SW 1271 (cell line): ENCODE results near the gene PEX11B.

Experiments used
- DNase-seq, 2 experiments: peaks; one replicate each; lab custom pipeline; 2025; lab: John Stamatoyannopoulos, UW

Gene PEX11B, protein sequence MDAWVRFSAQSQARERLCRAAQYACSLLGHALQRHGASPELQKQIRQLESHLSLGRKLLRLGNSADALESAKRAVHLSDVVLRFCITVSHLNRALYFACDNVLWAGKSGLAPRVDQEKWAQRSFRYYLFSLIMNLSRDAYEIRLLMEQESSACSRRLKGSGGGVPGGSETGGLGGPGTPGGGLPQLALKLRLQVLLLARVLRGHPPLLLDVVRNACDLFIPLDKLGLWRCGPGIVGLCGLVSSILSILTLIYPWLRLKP

DNA sequence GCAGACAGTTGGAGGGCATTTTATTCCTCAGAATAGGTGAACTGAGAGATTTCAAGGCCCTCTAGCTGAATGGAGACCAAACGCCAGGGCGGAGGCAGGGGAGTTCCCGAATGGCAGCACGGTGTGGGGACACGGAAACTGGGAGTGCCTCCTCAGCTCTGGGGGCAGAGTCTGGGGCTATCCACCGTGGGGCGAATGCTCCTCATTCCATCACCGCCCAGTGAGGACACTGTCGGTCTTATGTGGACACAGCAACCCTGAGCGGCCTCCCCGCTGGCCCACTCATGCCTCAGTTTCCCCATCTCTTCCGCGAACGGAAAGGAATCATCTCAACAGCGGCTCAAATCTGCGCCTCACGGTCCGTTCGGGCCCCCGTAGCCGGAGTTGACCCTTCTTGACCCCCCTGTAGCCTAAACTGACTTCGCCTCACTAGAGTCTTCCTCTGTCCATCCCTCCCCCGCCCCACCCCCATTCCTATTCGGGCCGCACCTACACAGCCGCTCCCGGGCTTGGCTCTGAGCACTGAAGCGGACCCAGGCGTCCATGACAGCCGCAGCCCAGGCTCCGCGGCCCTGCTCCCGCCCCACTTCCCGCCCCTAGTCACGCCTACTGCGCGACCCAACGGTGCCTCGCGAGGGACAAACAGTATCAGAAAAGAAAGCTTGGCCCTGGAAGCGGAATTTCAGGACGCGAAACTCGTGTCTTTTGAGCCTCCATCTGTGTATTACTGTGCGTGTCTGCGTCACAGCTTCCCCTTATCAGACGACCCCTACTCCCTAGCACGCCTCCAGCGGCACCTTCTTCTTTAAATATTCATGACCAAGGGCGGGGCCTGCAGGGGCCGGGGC lies at the start of gene PEX11B:
Gene PEX11B, minus strand, starts transcription at position 574 of the 848 bp plus-strand sequence. Its CDS starts 29 bp downstream, at position 545.
- peak; percentile 68 to 77 for DNase-seq

GRCh38 chr1:145967288-145967687 lies 48.8 kb upstream of the PEX11B start:
- DNase-seq: no peak

DNA sequence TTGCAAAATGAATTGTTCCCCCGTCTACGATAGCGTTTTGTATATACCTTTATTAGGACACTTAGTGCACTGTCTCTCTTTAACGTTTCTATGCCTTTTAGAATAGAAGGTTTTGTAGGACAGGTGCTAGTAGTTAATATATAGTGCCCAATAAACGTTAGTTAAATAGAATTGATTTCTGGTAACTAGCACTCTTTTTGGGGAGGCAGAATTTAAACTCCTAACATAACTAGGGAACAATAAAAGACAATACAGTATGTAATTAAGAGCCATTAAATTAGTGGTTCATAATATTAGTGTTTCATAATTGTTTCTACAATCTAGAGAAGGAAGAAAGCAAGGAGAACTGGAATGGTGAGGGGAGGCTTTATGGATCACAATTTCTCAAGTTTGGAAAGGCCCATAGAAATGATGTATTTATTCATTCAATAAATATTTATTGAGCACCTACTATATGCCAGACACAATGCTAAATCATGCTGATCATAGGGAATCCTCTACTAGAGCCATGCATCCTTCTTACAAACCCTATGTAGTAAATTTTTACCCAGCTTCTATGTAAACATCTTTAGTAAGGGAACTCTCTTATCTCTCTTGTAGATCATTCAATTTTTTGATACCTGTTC lies 46.7 kb upstream of the PEX11B start:
- no peak for DNase-seq

GRCh38 chr1:145964328-145965118 lies 46.0 kb upstream of the PEX11B start, which contains the start of the genes ANKRD34A and POLR3GL:
Gene ANKRD34A, minus strand, starts transcription at chr1:145964575. Its CDS starts 2,816 bp downstream, at chr1:145961759.
Gene POLR3GL, plus strand, starts transcription at chr1:145964690. Its CDS starts 10,176 bp downstream, at chr1:145974866.
- peak; percentile 90 to 93 for DNase-seq

GRCh38 chr1:145963265-145964019 lies 44.9 kb upstream of the PEX11B start:
- peak; percentile 46 to 77 for DNase-seq

DNA sequence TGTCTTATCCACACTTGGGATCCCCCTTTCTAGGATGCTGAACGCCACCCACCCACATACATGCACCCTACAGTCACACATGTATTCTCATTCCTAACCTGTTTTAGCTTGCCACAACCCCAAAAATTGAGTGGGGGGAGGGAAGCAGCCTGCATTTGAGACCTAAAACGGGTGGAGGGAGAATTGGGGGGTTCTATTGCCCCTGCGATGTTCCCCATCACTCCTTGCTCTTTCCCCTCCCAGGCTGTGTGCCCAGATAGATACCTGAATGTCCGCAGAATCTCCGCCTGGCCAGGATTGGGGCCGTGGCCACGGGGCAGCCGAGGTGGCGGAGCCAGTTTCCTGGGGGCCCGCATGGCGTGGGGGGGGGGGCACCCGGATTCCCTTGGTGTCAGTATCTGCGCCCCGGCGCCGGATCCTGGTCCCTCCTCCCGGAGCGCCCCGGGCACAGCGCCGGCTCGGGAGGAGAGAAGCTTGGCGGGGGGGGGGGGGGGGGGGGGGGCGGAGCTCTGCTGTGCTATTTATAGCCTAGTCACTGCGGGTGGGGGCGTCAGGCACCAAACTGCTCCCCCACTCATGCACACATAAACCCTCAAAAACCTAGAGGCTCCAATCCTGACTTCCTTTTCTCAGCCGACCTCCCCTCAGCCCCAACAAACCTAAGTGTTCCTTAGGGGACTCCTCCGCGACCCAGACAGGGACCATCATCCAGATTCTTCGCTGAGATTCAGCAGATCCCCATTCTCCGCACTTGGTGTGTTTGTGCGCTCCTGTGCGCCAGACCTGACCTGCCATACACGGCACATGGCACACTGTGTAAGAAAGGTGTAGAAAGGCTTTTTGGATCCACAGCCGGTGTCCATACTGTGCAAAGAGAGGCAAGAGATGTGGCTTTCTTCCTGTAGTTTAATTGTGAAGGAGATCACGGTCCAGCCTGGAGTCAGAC lies 43.9 kb upstream of the PEX11B start:
- peak in 1 of 2 experiments; percentile 20 for DNase-seq

DNA sequence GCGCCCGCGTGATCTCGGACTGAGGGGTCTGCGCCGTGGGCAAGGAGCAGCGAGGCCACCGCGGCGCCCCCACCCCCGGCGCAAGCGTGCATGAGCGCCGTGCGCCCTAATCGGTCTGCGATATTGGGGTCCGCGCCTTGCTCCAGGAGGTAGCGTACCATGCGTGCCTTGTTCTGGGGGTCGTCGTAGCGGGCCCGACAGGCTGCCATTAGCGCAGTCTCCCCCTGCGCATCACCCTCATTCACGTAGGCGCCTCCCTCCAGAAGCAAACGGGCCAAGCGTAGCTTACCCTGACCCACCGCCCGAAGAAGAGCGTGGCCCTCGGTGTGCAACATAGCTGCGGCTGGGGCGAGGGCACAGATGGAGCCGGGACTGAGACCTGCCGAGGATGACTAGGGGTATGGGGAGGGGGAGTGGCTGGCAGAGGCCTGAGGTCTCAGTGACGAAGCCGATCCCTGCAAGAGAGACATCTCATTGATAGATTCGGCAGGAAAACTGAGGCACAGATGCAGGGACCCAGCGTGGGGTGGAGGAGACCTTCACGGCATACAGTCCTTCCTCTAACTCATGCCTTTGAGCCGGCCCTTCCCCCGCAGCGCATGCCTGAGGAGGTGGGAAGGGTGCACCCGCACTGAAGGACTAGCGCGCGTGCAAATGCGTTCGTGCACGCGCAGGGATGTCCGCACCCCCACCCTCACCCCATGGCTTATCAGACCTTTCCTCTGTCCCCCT lies 43.1 kb upstream of the PEX11B start:
- peak in 1 of 2 experiments; percentile 7 for DNase-seq

GRCh38 chr1:145961109-145961424 lies 42.5 kb upstream of the PEX11B start:
- no peak for DNase-seq

DNA sequence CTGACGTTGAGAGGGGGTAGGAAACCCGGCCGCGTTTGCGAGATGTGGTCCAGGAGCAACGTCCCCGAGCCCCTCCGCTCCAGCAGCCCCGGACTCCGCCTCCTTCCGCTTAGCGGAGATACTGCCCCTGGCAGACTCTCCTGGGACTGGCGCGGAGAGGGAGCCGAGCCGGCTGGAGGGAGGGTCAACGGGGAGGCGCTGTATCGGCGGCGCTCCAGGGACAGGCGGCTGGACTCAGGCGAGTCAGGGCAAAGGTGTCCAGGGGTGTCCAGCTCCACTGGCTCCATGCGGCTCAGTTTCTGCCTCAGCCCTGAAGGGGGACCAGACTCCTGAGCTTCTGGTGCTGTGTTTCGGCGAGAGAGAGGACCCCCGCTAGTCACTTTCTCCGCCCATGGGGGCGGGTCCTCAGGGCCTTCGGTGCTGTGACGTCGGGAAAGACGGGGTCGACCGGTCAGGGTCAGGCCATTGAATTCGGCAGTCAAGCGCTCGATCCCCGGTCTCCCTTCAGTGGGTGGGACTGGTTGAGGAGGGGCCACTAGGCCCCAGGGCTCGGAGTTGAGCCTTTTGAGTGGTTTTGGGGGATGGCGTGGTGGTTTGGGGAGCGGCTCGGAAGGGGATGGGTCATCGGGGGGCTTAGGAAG lies 42.1 kb upstream of the PEX11B start:
- DNase-seq: peak; percentile 43 to 69

GRCh38 chr1:145959957-145960467 lies 41.5 kb upstream of the PEX11B start:
- DNase-seq: no peak

GRCh38 chr1:145959333-145959732 lies 40.8 kb upstream of the PEX11B start:
- DNase-seq: no peak

- no peak for DNase-seq
Observed at GRCh38 chr1:145958734-145959133, 40.2 kb upstream of the PEX11B start.

- DNase-seq: peak; percentile 71 to 93
Observed at GRCh38 chr1:145957443-145958319, 39.2 kb upstream of the PEX11B start, which contains the start of gene LIX1L. Gene LIX1L, minus strand, starts transcription at chr1:145958017. Its CDS starts 90 bp downstream, at chr1:145957927.

DNA sequence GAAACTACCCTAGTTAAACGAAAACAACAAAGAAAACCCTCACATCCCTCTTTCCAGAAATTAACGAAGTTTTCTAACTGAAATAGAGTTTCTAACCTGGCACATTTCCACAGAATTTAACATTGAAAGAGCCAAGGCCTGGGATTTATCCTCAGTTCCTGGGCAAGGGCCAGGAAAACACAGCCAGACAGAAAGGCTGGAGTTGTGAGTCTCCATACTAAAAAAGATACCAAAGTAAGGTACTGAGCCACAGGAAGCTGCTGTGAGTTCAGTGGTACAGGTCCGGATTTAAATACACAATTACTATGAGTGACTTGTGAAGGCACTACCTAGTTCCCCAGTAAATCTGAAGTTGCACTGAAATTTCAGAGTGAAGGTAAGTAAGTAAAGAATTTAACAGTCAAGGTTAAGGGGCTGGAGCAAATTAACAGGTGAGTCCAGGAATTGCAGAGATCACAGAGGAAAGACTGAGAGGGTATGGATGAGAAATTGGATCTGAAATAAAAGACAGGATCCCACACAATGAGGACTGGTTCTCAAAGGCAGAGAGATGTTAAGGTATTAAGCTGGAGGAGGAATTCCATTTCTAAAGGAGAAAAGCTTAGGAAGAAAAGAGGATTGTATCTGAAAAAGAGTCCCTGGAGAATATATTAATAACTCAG lies 38.4 kb upstream of the PEX11B start:
- DNase-seq: no peak

- no peak for DNase-seq
Observed at GRCh38 chr1:145956361-145956760, 37.8 kb upstream of the PEX11B start.

GRCh38 chr1:145955436-145955835 lies 36.9 kb upstream of the PEX11B start:
- no peak for DNase-seq

DNA sequence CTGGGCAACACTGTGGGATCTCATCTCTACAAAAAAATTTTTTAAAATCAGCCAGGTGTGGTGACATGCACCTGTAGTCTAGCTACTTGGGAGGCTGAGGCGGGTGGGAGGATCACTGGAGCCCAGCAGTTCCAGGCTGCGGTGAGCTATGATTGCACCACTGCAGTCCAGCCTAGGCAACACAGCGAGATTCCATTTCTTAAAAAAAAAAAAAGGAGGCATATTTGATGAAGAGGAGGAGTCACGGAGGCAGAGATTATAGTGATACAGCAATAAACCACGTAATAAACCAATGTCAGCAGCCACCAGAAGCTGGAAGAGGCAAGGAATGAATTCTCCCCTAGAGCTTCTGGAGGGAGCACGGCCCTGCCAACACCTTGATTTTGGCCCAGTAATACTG lies 35.3 kb upstream of the PEX11B start:
- DNase-seq: no peak
